Measurements from ENCODE around the gene CPA5.
"Not testable (repeated sequence)": the region's sequence is repeated elsewhere in the genome, so short reads cannot be mapped to it uniquely, and the experiment has no call there.

CPA5 gene

GRCh38 chr7:130344271-130344866, at the start of gene CPA5:
CPA5 (plus strand) TSS chr7:130344816; CDS start chr7:130346486, 1,670 bp downstream.
- no peak for DNase-seq (ENCODE audit: low read depth)

- DNase-seq (ENCODE audit: low read depth), result no peak
Measured at GRCh38 chr7:130296221-130296951, 48.2 kb upstream of the CPA5 start.

- no peak for DNase-seq (ENCODE audit: low read depth)
Measured at GRCh38 chr7:130297628-130298543, 46.7 kb upstream of the CPA5 start.

- no peak for DNase-seq (ENCODE audit: low read depth)
Measured at GRCh38 chr7:130298544-130299326, 45.9 kb upstream of the CPA5 start.

- DNase-seq (ENCODE audit: low read depth), result no peak
Measured at GRCh38 chr7:130299866-130300265, 44.8 kb upstream of the CPA5 start.

- no peak for DNase-seq (ENCODE audit: low read depth)
Measured at GRCh38 chr7:130301501-130302020, 43.1 kb upstream of the CPA5 start.

- DNase-seq (ENCODE audit: low read depth), result no peak
Measured at GRCh38 chr7:130302649-130303048, 42.0 kb upstream of the CPA5 start.

- DNase-seq (ENCODE audit: low read depth), result no peak
Measured at GRCh38 chr7:130303127-130303526, 41.5 kb upstream of the CPA5 start.

GRCh38 chr7:130303551-130303950, 41.1 kb upstream of the CPA5 start:
- DNase-seq (ENCODE audit: low read depth), result no peak

GRCh38 chr7:130303982-130304381, 40.6 kb upstream of the CPA5 start:
- DNase-seq (ENCODE audit: low read depth), result no peak

GRCh38 chr7:130304878-130305277, 39.7 kb upstream of the CPA5 start:
- no peak for DNase-seq (ENCODE audit: low read depth)

- DNase-seq (ENCODE audit: low read depth), result no peak
Measured at GRCh38 chr7:130305433-130306042, 39.1 kb upstream of the CPA5 start.

- no peak for DNase-seq (ENCODE audit: low read depth)
Measured at GRCh38 chr7:130309986-130310385, 34.6 kb upstream of the CPA5 start.

GRCh38 chr7:130314305-130314704, 30.3 kb upstream of the CPA5 start:
- no peak for DNase-seq (ENCODE audit: low read depth)

- DNase-seq (ENCODE audit: low read depth), result no peak
Measured at GRCh38 chr7:130319541-130319940, 25.1 kb upstream of the CPA5 start.

GRCh38 chr7:130321542-130322229, 22.9 kb upstream of the CPA5 start:
- DNase-seq (ENCODE audit: low read depth), result not testable (repeated sequence)

- no peak for DNase-seq (ENCODE audit: low read depth)
Measured at GRCh38 chr7:130322615-130323014, 22.0 kb upstream of the CPA5 start.

GRCh38 chr7:130324306-130324943, 20.2 kb upstream of the CPA5 start:
- DNase-seq (ENCODE audit: low read depth), result no peak

GRCh38 chr7:130329681-130330080, 14.9 kb upstream of the CPA5 start:
- DNase-seq (ENCODE audit: low read depth), result no peak

All from T-helper 22 cell (primary cell).